ENCODE data around the gene HIGD1C.

DNA sequence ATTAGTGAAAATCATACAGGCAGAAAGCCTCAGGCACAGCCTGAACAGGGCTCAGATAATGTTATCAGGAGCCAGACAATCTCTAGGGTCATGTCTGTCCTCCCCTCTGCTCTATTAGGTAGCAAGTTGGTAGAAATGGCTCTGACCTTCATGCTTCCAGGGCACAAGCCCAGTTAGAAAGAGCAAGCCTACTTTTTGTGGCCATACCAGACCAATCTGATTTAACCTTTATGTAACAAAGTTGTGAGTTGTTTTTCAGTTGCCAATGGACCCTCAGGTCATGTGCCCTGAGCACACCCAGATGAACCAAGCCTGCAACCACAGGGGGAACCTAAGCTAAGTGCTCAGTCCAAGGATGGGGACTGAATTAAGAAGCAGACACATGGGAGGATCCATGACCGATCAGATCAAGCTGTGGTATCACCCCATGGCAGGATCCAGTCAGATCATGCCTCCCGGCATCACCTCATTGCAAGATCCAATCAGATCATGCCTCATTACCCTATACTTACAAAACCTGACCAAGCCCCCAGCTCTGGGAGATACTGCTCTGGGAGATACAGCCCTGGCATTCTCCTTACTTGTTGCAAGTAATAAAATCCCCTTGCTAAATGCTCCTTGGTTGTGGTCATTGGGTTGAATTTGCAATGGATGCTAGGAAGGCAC lies 18.8 kb upstream of the HIGD1C start:
- TF ChIP-seq, protein P1, sequence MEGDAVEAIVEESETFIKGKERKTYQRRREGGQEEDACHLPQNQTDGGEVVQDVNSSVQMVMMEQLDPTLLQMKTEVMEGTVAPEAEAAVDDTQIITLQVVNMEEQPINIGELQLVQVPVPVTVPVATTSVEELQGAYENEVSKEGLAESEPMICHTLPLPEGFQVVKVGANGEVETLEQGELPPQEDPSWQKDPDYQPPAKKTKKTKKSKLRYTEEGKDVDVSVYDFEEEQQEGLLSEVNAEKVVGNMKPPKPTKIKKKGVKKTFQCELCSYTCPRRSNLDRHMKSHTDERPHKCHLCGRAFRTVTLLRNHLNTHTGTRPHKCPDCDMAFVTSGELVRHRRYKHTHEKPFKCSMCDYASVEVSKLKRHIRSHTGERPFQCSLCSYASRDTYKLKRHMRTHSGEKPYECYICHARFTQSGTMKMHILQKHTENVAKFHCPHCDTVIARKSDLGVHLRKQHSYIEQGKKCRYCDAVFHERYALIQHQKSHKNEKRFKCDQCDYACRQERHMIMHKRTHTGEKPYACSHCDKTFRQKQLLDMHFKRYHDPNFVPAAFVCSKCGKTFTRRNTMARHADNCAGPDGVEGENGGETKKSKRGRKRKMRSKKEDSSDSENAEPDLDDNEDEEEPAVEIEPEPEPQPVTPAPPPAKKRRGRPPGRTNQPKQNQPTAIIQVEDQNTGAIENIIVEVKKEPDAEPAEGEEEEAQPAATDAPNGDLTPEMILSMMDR (IDR thresholded peaks at IDR 0.05): no peak
- no peak for TF ChIP-seq POLR2A (IDR thresholded peaks at IDR 0.05)
